ENCODE results near the gene PHYKPL.
A peak's percentile ranks its signal among the peaks of the same experiment; 100 is the strongest.

PHYKPL gene

GRCh38 chr5:178205749-178206047 lies 26.9 kb downstream of the PHYKPL start:
- Histone ChIP-seq H3K9me3 (replicated peaks; ENCODE audit: insufficient read depth, low read length) (no peaks in the 10 kb centered on the region), H3K9me2 (replicated peaks; ENCODE audit: insufficient read depth, low read length) (no peaks in the 10 kb centered on the region), H4K20me1 (ENCODE audit: insufficient read depth, low read length) (peaks cover 50% of the 10 kb centered on the region), H3K27ac (ENCODE audit: low read length) (no peak overlapping the region), H3F3A (ENCODE audit: insufficient read depth, low read length) (peaks cover 30% of the 10 kb centered on the region), H3K27me3 (replicated peaks; ENCODE audit: insufficient read depth, low read length) (no peaks in the 10 kb centered on the region), H3K79me2 (ENCODE audit: low read length) (peaks cover 66% of the 10 kb centered on the region), H3K36me3 (replicated peaks; ENCODE audit: insufficient read depth, low read length) (peaks cover 41% of the 10 kb centered on the region), H3K4me3 (ENCODE audit: low read length) (peak overlapping the region; percentile 74), H3K9ac (ENCODE audit: low read length) (peak overlapping the region; percentile 89; the same call in 1 of the 2 replicates), H2AFZ (ENCODE audit: low read length) (no peak overlapping the region), H3K4me2 (ENCODE audit: low read depth, low read length) (peak overlapping the region; percentile 94), H3K4me1 (ENCODE audit: low read length) (peaks cover 13% of the 10 kb centered on the region)
- DNase-seq = no peak
- TF ChIP-seq EZH2 (optimal IDR thresholded peaks at IDR 0.05; ENCODE audit: low read depth, low read length) (no peak), EZH2phosphoT487 (IDR thresholded peaks at IDR 0.05; ENCODE audit: low read length) (no peak)
- TF ChIP-seq, protein P1, sequence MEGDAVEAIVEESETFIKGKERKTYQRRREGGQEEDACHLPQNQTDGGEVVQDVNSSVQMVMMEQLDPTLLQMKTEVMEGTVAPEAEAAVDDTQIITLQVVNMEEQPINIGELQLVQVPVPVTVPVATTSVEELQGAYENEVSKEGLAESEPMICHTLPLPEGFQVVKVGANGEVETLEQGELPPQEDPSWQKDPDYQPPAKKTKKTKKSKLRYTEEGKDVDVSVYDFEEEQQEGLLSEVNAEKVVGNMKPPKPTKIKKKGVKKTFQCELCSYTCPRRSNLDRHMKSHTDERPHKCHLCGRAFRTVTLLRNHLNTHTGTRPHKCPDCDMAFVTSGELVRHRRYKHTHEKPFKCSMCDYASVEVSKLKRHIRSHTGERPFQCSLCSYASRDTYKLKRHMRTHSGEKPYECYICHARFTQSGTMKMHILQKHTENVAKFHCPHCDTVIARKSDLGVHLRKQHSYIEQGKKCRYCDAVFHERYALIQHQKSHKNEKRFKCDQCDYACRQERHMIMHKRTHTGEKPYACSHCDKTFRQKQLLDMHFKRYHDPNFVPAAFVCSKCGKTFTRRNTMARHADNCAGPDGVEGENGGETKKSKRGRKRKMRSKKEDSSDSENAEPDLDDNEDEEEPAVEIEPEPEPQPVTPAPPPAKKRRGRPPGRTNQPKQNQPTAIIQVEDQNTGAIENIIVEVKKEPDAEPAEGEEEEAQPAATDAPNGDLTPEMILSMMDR (IDR thresholded peaks at IDR 0.05; ENCODE audit: low read length) = no peak

- peaks cover 48% of the 10 kb centered on the region for H4K20me1 ChIP-seq (ENCODE audit: insufficient read depth, low read length)
- H3F3A ChIP-seq (ENCODE audit: insufficient read depth, low read length) = peaks cover 25% of the 10 kb centered on the region
- TF ChIP-seq, protein P1 (IDR thresholded peaks at IDR 0.05; ENCODE audit: low read length) = no peak
- TF ChIP-seq EZH2phosphoT487 (IDR thresholded peaks at IDR 0.05; ENCODE audit: low read length) = no peak
- TF ChIP-seq EZH2 (optimal IDR thresholded peaks at IDR 0.05; ENCODE audit: low read depth, low read length) = no peak
- no peaks in the 10 kb centered on the region for H3K9me3 ChIP-seq (replicated peaks; ENCODE audit: insufficient read depth, low read length)
- peak; percentile 72 for DNase-seq
- peaks cover 35% of the 10 kb centered on the region for H3K36me3 ChIP-seq (replicated peaks; ENCODE audit: insufficient read depth, low read length)
- H3K4me1 ChIP-seq (ENCODE audit: low read length) = peaks cover 13% of the 10 kb centered on the region
- H3K4me2 ChIP-seq (ENCODE audit: low read depth, low read length) = peak overlapping the region; percentile 94
- no peak overlapping the region for H2AFZ ChIP-seq (ENCODE audit: low read length)
- H3K27ac ChIP-seq (ENCODE audit: low read length) = peak overlapping the region; percentile 72; the same call in 1 of the 2 replicates
- H3K79me2 ChIP-seq (ENCODE audit: low read length) = peaks cover 60% of the 10 kb centered on the region
- peak overlapping the region; percentile 89 for H3K9ac ChIP-seq (ENCODE audit: low read length)
- no peaks in the 10 kb centered on the region for H3K9me2 ChIP-seq (replicated peaks; ENCODE audit: insufficient read depth, low read length)
- no peaks in the 10 kb centered on the region for H3K27me3 ChIP-seq (replicated peaks; ENCODE audit: insufficient read depth, low read length)
- H3K4me3 ChIP-seq (ENCODE audit: low read length) = peak overlapping the region; percentile 89
Measured at GRCh38 chr5:178204935-178205748, 27.5 kb downstream of the PHYKPL start.

DNA sequence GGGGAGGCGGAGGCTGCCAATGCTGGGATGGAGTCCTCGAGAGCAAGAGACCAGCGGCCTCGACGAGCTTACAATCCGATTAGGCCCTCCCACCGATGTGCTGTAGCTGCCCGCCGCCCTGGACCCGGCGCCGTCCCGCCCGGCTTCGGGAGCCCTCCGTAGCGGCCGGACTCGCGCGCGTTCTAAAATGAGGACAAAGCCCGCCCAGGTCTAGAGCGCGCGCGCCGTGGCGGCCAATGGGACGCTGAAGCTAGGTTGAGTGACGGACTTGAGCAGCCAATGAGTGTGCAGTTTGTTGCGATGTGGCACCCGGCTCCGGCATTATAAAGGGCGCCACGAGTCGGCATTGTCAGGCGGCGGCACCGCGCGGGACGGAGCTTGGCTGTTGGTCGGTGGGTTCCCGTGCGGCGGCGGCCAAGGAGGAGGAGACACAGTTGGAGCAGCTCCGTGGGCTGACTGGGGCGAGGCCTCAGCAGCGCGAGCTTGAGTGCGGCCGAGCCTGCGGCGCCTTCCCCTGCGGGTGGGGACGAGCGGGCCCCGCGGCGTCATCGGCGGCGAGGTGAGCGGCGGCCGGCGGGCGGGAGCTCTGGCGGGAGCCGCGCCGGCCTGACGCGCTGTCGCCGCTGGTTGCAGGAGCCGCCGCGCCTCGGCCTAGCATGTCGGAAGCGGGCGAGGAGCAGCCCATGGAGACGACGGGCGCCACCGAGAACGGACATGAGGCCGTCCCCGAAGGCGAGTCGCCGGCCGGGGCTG lies 28.2 kb downstream of the PHYKPL start, which contains the start of gene HNRNPAB:
TSS of gene HNRNPAB (plus strand) at position 352 of the 753 bp plus-strand sequence. CDS start at position 657, 305 bp downstream.
- Histone ChIP-seq H2AFZ (ENCODE audit: low read length) (peak within 1 kb of the TSS; percentile 97), H3K36me3 (replicated peaks; ENCODE audit: insufficient read depth, low read length) (peaks cover 27% of the 10 kb centered on the region), H3K4me2 (ENCODE audit: low read depth, low read length) (peak within 1 kb of the TSS; percentile 98), H3K27me3 (replicated peaks; ENCODE audit: insufficient read depth, low read length) (no peaks in the 10 kb centered on the region), H3F3A (ENCODE audit: insufficient read depth, low read length) (peaks cover 21% of the 10 kb centered on the region), H3K9me2 (replicated peaks; ENCODE audit: insufficient read depth, low read length) (no peaks in the 10 kb centered on the region), H3K4me1 (ENCODE audit: low read length) (peaks cover 13% of the 10 kb centered on the region), H3K27ac (ENCODE audit: low read length) (peak within 1 kb of the TSS; percentile 72; the same call in 1 of the 2 replicates), H3K9me3 (replicated peaks; ENCODE audit: insufficient read depth, low read length) (no peaks in the 10 kb centered on the region), H3K79me2 (ENCODE audit: low read length) (peaks cover 52% of the 10 kb centered on the region), H4K20me1 (ENCODE audit: insufficient read depth, low read length) (peaks cover 40% of the 10 kb centered on the region), H3K9ac (ENCODE audit: low read length) (peak within 1 kb of the TSS; percentile 89), H3K4me3 (ENCODE audit: low read length) (peak within 1 kb of the TSS; percentile 89)
- TF ChIP-seq EZH2phosphoT487 (IDR thresholded peaks at IDR 0.05; ENCODE audit: low read length) (no peak), EZH2 (optimal IDR thresholded peaks at IDR 0.05; ENCODE audit: low read depth, low read length) (no peak)
- TF ChIP-seq, protein P1 (IDR thresholded peaks at IDR 0.05; ENCODE audit: low read length) = no peak
- peak; percentile 95 for DNase-seq

All from MM.1S (cell line).